MM.1S (cell line): ENCODE results near the gene SH3BP1.

Source experiments
- EZH2 ChIP-seq: fragments of 300-600 bp; sonication (generic); optimal IDR thresholded peaks from 2 replicates; pipeline ENCODE3; 2017; ENCODE audit warnings: low read depth, mild to moderate bottlenecking, antibody characterized with exemption, low read length, mixed read lengths
- EZH2phosphoT487 ChIP-seq: fragments of 300-600 bp; sonication (generic); IDR thresholded peaks from 2 replicates; pipeline ENCODE4 v1.6.1; 2018; ENCODE audit warnings: antibody characterized with exemption, low read length
- TF ChIP-seq, protein P1 (sequence below): fragments of 300-600 bp; sonication (generic); IDR thresholded peaks from 2 replicates; pipeline ENCODE4 v1.5.1; 2016; ENCODE audit warnings: antibody characterized with exemption, low read length, mixed read lengths

DNA sequence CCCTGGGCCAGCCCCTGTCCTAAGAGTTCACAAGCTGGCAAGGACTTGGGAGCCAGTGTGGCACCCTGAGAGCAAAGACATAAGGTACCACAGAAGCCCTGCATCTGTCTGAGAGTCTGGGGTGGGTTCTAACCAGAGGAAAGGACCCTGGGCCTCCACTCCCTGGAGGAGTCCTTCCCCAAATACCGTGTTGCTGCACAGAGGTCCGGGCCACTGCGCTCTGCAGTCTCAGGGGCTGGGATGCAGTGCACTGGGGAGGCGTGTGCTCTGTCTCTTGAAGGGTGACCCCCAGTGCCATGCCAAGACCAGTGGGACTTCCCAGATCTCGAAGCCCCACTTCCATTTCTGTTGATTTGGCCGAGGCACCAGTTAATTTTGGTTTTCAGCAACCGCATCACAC lies 4.3 kb upstream of the SH3BP1 start:
- TF ChIP-seq, protein P1, sequence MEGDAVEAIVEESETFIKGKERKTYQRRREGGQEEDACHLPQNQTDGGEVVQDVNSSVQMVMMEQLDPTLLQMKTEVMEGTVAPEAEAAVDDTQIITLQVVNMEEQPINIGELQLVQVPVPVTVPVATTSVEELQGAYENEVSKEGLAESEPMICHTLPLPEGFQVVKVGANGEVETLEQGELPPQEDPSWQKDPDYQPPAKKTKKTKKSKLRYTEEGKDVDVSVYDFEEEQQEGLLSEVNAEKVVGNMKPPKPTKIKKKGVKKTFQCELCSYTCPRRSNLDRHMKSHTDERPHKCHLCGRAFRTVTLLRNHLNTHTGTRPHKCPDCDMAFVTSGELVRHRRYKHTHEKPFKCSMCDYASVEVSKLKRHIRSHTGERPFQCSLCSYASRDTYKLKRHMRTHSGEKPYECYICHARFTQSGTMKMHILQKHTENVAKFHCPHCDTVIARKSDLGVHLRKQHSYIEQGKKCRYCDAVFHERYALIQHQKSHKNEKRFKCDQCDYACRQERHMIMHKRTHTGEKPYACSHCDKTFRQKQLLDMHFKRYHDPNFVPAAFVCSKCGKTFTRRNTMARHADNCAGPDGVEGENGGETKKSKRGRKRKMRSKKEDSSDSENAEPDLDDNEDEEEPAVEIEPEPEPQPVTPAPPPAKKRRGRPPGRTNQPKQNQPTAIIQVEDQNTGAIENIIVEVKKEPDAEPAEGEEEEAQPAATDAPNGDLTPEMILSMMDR = no peak
- no peak for TF ChIP-seq EZH2phosphoT487
- TF ChIP-seq EZH2 = no peak
